ELR (cell line): ENCODE measurements around the gene ITIH2.
"Not testable (repeated sequence)": the region's sequence is repeated elsewhere in the genome, so short reads cannot be mapped to it uniquely, and the experiment has no call there.

ENCODE experiments used
- DNase-seq: peaks from one replicate; pipeline ENCODE4 v3.0.0-alpha.2; 2015; ENCODE audit warnings: low read depth

Gene ITIH2, protein sequence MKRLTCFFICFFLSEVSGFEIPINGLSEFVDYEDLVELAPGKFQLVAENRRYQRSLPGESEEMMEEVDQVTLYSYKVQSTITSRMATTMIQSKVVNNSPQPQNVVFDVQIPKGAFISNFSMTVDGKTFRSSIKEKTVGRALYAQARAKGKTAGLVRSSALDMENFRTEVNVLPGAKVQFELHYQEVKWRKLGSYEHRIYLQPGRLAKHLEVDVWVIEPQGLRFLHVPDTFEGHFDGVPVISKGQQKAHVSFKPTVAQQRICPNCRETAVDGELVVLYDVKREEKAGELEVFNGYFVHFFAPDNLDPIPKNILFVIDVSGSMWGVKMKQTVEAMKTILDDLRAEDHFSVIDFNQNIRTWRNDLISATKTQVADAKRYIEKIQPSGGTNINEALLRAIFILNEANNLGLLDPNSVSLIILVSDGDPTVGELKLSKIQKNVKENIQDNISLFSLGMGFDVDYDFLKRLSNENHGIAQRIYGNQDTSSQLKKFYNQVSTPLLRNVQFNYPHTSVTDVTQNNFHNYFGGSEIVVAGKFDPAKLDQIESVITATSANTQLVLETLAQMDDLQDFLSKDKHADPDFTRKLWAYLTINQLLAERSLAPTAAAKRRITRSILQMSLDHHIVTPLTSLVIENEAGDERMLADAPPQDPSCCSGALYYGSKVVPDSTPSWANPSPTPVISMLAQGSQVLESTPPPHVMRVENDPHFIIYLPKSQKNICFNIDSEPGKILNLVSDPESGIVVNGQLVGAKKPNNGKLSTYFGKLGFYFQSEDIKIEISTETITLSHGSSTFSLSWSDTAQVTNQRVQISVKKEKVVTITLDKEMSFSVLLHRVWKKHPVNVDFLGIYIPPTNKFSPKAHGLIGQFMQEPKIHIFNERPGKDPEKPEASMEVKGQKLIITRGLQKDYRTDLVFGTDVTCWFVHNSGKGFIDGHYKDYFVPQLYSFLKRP

DNA sequence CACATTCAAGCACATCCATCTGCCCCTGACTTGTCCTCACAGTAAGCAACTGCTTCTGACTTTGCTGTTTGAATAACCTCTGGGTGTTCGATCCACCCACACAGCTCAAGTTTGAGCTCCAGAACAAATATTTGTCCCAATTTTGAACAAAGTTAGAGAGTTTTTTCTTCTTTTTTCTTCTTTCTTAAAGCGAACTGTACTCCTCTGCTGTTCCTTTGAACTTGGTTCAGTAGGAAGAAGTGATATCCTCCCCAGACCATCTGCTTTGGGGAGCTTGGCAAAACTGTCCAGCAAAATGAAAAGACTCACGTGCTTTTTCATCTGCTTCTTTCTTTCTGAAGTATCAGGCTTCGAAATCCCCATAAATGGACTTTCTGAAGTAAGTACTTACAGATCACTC is at the start of gene ITIH2:
Gene ITIH2 (plus strand): TSS at position 177 of the 400 bp plus-strand sequence. CDS start 119 bp downstream, at position 296.
- DNase-seq, result no peak

DNA sequence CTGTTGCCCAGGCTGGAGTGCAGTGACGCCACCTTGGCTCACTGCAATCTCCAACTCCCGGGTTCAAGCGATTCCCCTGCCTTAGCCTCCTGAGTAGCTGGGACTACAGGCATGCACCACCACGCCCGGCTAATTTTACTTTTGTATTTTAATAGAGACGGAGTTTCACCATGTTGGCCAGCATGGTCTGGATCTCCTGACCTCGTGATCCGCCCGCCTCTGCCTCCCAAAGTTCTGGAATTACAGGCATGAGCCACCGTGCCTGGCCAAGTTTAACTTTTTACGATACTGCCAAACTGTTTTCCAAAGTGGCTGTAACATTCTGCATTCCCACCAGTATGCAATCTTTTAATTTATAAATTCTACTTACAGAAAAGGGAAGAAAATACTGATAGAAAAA is 46.0 kb upstream of the ITIH2 start:
- not testable (repeated sequence) for DNase-seq

DNA sequence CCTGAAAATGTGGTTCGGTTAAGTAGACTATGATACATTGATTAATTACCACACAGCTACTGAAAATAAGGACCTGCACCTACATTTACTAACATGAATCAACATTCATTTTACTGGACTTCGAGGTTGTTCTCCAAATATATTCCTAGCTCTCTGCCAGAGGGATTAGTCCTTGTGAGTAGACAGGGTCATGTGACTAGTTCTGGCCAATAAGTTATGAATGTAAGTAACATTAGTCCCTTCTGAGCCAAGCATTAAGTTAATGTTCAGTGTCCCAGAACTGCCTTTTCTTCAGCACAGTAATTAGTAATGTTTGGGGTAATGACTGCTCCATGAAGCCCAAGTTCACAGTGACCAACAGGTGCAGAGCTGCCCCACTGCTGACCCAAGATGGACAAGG is 45.6 kb upstream of the ITIH2 start:
- DNase-seq, result no peak

DNA sequence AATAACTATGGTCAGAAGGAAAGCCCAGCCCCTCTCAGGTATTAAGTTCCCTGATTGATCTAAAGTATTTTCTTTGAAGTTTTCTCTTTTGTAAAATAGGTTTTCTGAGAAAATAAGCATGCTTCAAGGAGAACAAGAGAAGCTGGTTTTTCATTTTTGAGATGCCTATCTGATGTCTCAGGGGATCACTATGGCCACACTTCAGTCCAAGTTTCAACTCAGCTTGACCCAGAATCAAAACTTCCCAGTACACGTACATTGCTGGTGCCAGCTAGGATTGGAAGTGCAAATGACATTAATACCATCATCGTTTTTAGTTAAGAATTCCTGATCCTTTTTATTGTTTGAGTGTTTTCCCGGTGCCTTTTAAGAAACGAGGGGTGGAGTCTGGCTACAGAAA is 43.6 kb upstream of the ITIH2 start:
- DNase-seq, result no peak

DNA sequence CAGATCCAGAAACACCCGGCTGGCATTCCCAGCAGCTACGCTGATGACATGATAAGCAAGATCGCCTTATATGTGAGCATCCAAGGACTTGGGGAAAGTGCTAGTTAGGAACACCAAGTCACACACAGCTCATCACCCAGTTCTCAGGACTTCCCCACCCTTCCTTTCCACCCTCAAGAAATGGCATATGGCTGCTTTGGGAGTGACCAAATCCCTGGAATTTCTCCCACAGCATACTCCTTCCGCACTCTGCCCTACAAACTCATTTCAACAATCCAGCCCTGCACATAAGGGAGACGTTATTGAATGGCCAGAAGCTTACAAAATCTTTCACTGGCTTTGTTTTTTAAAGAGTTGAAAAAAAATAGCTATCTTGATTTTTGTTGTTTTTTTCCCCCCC is 40.6 kb upstream of the ITIH2 start:
- DNase-seq, result no peak

DNA sequence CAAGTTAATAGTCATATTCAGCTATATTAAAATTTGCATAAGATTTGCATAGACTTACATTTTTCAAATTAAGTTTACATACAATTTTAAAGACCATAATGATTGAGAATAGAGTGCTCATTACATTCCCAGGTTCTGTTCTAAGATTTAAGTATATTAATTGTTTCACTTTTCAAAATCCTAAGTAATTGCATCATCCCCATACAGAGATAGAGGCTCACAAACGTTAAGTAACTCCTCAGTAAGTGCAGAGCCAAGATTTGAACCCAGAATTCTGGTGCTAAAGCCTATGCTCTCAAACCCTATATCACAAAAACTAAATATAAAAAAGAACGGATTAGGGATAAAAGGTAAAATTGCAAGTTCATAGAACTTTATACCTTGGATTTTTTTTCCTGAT is 38.4 kb upstream of the ITIH2 start:
- DNase-seq, result no peak

DNA sequence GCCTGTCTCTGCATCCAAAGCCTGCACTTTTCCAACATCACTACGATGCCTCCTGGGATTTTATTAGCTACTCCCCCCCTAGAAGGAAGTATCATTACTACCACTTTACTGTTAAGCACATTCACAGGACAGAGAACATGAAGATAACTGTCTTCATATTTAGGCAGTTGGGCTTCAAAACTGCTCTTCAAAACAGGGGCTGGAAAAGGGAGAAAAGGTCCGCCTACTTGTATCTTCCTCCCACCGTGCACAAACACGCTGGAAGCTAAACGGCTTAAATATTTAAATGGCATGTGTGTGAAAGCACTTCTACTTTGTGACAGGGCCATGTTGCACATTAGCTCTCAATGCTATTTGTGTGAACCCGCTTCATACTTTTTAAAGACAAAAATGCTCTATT is 37.3 kb upstream of the ITIH2 start:
- DNase-seq, result no peak

DNA sequence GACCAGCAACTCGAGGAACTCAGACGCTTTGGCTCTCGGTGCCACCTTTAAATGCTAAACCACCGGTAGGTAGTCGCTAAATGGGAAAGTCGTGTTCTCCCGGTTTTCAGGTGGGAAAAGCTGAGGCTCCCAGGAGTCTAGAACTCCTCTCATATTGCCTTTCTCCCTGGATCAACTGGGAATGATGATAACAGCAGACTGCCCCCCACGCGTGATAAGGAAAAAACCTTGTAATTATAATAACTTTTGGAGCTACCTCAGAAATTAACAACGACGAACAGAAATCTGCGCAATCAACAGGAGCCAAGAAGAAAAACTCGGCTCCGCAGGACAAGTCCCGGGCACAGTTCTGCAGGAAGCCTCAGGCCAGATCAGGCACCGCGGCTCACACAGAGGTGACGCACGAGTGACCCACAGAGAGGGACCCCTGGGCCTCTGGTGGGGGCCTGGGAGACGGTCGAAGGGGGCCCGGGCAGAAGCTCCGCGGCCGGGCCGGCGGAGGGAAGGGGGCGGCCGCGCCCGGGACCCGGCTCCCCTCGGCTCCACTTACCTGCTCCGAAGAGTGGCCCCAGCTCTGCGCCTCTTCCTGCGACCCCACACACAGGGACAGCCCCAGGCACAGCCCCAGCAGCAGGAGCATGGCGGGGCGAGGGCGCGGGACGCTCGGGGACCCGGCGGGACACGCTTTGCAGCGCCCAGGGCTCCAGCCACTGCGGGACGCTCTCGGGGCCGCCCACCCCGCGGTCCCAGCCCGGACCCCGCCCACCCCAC is 36.7 kb upstream of the ITIH2 start, which contains the start of gene ITIH5:
Gene ITIH5 (minus strand): TSS at position 714 of the 771 bp plus-strand sequence. CDS start 74 bp downstream, at position 640.
- no peak for DNase-seq

DNA sequence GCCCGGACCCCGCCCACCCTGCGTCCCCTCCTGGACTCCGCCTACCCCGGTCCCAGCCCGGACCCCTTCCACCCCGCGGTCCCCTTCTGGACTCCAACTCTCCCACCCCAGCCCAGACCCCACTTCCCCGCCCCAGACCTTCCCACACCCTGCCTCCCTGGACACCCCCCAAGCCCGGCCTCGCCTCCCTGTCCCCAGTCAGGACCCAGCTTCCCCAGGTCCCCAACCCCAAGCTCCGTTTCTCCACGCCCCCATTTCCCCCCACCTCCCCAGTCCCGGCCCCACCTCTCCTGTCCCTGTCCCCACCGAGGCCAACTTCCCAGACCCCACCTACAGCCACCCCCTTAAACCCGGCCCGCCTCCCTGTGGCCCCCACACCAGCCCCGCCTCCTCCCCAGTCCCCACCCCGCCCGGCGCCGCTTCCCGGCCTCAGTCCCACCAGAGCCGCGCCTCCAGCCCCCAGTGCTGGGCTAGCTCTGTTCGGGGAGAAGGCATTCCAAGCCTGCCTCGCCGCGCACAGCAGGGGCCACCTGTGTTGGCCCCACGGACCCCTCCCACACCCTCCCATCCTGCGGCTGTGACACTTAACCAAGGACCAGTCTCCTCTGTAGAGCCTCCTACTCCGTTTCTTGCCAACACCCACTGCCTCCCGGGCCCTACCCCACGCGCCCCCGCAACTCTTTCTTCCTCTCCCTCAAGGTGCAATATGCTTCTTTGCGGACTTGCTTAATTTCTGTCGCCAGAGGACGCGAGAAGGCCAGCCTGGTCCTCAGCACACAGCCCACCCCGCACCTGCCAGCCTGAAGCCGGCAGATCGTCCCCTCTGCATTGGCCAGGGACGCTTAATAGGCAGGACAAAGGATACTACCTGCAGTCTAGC is 35.6 kb upstream of the ITIH2 start:
- DNase-seq, result no peak

DNA sequence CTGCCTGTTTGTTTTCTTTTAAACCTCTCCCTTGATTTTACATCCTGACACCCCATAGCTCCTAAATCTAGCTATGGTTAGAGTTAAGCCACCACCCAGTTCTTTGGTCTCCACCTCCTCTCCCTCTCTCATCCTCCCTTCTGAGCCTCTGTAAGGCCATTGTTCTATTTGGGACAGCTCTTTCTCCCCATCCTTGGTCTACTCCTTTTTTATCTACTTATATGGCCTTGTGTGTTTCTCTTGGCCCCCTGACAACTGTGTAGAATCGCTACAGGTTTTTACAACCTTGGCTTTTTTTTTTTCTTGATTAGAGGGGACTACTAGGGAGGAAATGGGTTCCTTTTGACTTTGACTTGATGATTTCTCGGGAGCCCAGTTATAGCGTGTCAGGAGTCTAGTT is 33.0 kb upstream of the ITIH2 start:
- no peak for DNase-seq

DNA sequence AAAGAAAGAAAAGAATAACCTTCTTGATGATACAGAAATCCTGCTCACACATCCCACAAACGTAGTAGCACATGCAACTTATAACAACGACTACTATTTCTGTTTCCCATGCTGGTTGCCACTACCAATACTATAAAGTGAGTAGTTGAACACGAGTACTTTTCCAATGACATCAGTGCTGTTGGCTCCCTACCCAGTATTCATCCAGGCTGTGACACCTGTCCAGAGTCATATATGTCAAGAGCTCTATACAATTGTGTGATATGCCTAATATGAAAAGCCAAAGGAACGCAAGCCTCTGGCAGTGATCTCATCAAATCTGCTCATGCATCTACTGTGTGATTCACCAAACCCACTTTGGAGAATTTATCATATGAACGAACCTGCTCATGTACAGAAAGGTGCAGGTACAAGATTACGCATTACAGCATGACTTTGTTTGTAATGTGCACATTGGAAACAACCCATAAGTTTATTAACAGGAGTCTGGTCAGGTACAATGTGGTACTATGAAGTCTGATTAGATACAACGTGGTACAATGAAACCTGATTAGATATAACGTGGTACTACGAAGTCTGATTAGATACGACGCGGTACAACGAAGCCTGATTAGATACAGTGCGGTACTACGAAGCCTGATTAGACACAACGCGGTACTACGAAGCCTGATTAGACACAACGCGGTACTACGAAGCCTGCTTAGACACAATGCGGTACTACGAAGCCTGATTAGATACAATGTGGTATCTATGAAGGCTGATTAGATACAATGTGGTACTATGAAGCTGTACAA is 30.6 kb upstream of the ITIH2 start:
- DNase-seq, result no peak

DNA sequence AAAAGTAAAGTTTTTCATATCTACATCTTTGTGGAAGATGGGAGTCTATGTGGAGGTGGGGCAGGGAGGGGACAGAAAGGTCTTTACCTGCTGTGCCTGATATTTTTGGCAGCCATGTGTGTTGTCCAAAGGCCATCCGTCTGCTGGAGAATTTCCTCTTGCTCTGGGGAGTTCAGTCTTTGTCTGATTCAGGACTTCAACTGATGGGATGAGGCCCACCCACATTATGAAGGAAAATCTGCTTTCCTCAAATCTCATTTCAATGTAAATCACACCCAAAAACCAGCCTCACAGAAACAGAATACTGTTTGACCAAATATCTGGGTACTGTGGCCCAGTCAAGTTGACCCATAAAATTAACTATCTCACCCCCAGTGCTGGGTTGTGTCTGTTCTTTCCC is 23.9 kb upstream of the ITIH2 start:
- no peak for DNase-seq

DNA sequence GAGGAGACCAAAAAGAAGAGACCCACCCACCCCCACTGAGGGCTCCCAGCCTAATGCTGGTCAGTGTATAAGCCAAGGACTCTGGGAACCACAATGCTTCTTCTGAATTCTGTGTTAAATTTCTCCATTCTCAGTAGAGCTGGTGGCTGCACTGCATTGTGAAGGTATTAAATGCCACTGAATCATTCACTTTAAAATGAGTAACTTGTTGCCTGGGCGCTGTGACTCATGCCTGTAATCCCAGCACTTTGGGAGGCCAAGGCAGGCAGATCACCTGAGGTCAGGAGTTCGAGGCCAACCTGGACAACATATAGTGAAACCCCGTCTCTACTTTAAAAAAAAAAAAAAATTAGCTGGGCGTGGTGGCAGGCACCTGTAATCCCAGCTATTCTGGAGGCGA is 23.0 kb upstream of the ITIH2 start:
- not testable (repeated sequence) for DNase-seq

DNA sequence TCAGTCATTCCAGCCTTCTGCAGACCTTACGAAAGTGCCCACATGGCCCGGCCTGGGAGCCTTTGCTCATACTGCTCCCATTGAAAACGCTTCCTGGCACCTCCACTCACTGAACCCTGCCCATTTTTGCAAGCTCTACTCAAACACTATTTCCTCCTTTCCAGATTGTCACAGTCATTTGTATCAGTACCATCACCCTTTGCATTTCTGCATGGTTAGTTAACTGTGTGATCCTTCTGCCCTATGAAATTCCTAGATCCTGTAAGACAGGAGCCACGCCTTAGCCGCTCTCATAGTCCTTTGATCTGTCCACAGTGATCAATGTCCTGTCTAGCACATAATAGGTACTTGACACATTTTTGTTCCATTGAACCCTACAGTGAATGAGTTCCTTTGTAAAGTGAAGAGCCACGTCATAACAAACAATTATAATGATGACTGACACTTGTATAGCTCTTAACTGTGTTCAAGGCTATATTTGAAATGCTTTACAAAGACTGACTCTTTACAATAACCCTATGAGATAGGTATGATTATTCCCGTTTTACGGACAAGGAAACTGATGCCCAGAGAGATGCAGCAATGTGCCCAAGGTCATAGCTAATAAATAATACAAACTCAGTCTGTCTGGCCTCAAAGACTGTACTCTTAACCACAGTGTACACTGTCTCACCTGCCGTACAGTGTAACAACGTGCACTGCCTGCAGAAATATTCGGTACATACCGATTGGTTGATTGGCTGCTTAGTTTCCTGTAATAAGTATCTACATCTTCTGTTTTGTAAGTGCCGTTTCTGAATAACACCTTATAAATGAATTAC is 16.6 kb upstream of the ITIH2 start:
- DNase-seq, result no peak

DNA sequence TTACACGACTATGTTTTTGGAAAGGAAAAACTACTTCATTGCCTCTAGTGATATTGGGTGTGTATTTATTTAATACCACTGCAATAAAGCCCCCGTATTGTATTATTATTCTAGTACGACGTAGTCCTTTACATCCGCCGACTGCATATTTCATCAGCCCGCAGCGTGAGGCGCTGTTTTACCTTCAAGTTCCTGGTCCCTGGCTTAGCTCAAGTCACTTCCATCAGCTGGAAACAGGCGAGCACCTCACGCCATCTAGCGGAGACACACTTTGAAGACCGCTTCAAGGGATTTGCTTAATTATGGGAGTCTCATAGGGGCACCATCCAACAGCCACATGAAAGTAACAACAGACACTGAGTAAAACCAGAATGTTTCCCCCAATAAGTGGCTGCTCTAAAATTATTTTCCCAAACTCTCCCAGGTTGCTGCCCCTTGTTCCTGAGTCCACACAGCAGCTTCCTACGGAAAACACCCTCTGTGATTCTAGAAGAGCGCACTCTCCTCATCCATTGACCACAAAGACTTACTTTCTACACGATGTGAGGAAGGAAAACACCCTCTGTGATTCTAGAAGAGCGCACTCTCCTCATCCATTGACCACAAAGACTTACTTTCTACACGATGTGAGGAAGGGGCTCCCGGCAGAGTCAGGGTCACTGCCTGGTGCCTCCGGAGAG is 15.7 kb upstream of the ITIH2 start:
- peak; percentile 83 for DNase-seq

DNA sequence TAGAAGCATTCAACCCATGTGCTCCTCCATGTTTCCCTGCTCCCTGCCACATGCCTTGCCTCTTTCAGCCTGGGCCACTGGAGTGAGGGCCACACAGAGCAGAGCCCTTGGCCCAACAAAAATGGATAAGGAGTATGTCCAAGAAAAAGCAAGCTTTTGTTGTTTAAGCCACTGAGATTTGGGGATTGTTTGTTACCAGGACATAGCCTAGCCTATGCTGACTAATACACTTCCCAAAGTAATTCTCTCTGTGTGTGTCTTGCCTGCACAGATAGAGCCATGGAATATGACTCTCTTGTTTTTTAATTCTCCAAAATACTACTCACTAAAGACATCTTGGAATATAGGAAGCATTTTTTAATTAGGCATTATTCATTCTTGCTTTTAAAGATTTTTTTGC is 13.5 kb upstream of the ITIH2 start:
- no peak for DNase-seq

DNA sequence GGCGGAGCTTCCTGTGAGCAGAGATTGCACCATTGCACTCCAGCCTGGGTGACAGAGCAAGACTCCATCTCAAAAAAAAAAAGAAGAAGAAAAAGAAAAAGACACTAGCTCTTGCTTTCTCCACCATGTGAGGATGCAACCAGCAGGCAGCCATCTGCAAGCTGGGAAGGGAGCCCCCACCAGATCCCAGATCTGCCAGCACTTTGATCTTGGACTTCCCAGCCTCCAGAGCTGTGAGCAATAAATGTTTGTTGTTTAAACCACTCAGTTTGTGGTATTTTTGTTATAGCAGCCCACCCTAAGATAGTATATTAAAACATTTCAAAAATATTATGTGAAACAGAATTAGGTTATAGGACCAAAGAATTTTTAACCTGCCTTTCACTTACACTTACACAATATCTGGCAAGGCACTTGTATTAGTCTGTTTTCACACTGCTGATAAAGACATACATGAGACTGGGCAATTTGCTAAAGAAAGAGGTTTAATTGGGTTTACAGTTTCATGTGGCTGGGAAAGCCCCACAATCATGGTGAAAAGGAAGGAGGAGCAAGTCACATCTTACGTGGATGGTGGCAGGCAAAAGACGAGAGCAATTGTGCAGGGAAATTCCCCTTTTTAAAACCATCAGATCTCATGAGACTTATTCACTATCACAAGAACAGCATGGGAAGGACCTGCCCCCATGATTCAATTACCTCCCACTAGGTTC is 12.1 kb upstream of the ITIH2 start:
- DNase-seq, result not testable (repeated sequence)

DNA sequence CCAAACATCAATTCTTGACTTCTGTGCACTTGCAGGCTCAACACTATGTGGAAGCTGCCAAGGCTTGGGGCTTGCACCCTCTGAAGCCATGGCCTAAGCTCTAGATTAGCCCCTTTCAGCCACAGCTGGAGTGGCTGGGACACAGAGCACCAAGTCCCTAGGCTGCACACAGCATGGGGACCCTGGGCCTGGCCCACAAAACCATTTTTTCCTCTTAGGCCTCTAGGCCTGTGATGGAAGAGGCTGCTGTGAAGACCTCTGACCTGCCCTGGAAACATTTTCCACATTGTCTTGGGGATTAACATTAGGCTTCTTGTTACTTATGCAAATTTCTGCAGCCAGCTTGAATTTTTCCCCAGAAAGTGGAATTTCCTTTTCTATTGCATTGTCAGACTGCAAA is 10.7 kb upstream of the ITIH2 start:
- DNase-seq, result not testable (repeated sequence)
